Memory B cell (primary cell): ENCODE data around the gene GADD45A.

ENCODE experiments used
- ATAC-seq: fragments of 150-1000 bp; cut with Tn5 transposase; 2 replicates; pipeline ENCODE4 v1.10.0; 2021; ENCODE audit warnings: low read depth, mild to moderate bottlenecking, moderate library complexity
- DNase-seq, 2 donors: peaks; one replicate each; pipeline ENCODE4 v3.0.0; 2022; ENCODE audit warnings: low spot score in 2 of 2
- H3K27ac Mint-ChIP-seq: one replicate; pipeline ENCODE4 v1.8.0; 2022; ENCODE audit warnings: mild to moderate bottlenecking, moderate library complexity, mixed read lengths
- H3K27me3 Mint-ChIP-seq: one replicate; pipeline ENCODE4 v1.8.0; 2022; ENCODE audit warnings: mixed read lengths
- H3K36me3 Mint-ChIP-seq: one replicate; pipeline ENCODE4 v1.8.0; 2022; ENCODE audit warnings: mild to moderate bottlenecking, mixed read lengths
- H3K4me1 Mint-ChIP-seq: one replicate; pipeline ENCODE4 v1.8.0; 2022; ENCODE audit warnings: mixed read lengths
- H3K4me3 Mint-ChIP-seq: one replicate; pipeline ENCODE4 v1.8.0; 2022; ENCODE audit warnings: mild to moderate bottlenecking, moderate library complexity, mixed read lengths
- H3K9me3 Mint-ChIP-seq: one replicate; pipeline ENCODE4 v1.8.0; 2022; ENCODE audit warnings: mixed read lengths

The GADD45A gene

GRCh38 chr1:67676946-67677345 lies 8.1 kb upstream of the GADD45A start:
- DNase-seq (no peak), ATAC-seq (no peak)
- Mint-ChIP-seq H3K4me3 (no peak overlapping the region), H3K27ac (no peak overlapping the region), H3K4me1 (peaks cover 2% of the 10 kb centered on the region), H3K36me3 (no peaks in the 10 kb centered on the region), H3K27me3 (peaks cover 4% of the 10 kb centered on the region), H3K9me3 (no peaks in the 10 kb centered on the region)

DNA sequence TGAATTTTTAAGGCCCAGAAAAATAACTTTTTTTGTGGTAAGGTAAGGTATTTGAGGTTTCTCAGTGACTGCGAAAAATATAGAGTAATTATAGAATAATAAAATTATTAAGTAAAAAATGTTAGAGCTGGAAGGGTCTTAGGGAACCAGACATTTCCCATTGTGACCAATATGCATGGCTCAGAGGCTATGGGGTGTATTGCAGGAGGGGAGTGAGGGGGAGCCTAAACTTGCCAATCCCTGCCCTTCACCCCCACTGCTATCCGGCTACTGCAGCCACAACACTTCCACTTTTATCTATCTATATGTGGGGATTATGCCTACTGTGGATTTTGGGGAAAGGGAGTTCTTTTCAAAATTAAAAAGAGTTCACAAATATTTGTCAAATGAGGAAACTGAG lies 7.6 kb upstream of the GADD45A start:
- DNase-seq = no peak
- H3K4me1 Mint-ChIP-seq = peaks cover 2% of the 10 kb centered on the region
- ATAC-seq = no peak
- H3K27ac Mint-ChIP-seq = no peak overlapping the region
- H3K9me3 Mint-ChIP-seq = no peaks in the 10 kb centered on the region
- H3K4me3 Mint-ChIP-seq = no peak overlapping the region
- no peaks in the 10 kb centered on the region for H3K36me3 Mint-ChIP-seq
- peaks cover 3% of the 10 kb centered on the region for H3K27me3 Mint-ChIP-seq

GRCh38 chr1:67677930-67678329 lies 7.1 kb upstream of the GADD45A start:
- Mint-ChIP-seq H3K4me3 (no peak overlapping the region), H3K4me1 (peaks cover 2% of the 10 kb centered on the region), H3K27me3 (peaks cover 1% of the 10 kb centered on the region), H3K36me3 (no peaks in the 10 kb centered on the region), H3K27ac (no peak overlapping the region), H3K9me3 (no peaks in the 10 kb centered on the region)
- DNase-seq = no peak
- ATAC-seq = no peak

GRCh38 chr1:67679691-67680090 lies 5.3 kb upstream of the GADD45A start:
- H3K4me3 Mint-ChIP-seq = no peak overlapping the region
- H3K27ac Mint-ChIP-seq = no peak overlapping the region
- no peaks in the 10 kb centered on the region for H3K36me3 Mint-ChIP-seq
- DNase-seq (no peak), ATAC-seq (no peak)
- H3K4me1 Mint-ChIP-seq = peaks cover 4% of the 10 kb centered on the region
- no peaks in the 10 kb centered on the region for H3K9me3 Mint-ChIP-seq
- no peaks in the 10 kb centered on the region for H3K27me3 Mint-ChIP-seq

GRCh38 chr1:67680486-67680885 lies 4.5 kb upstream of the GADD45A start:
- ATAC-seq (no peak), DNase-seq (no peak)
- no peak overlapping the region for H3K4me3 Mint-ChIP-seq
- H3K9me3 Mint-ChIP-seq = no peaks in the 10 kb centered on the region
- H3K4me1 Mint-ChIP-seq = peaks cover 4% of the 10 kb centered on the region
- H3K27ac Mint-ChIP-seq = no peak overlapping the region
- H3K36me3 Mint-ChIP-seq = no peaks in the 10 kb centered on the region
- H3K27me3 Mint-ChIP-seq = no peaks in the 10 kb centered on the region

GRCh38 chr1:67682659-67683197 lies 2.3 kb upstream of the GADD45A start:
- peaks cover 13% of the 10 kb centered on the region for H3K4me1 Mint-ChIP-seq
- no peak overlapping the region for H3K27ac Mint-ChIP-seq
- ATAC-seq (no peak), DNase-seq (no peak)
- H3K9me3 Mint-ChIP-seq = no peaks in the 10 kb centered on the region
- H3K27me3 Mint-ChIP-seq = no peaks in the 10 kb centered on the region
- H3K36me3 Mint-ChIP-seq = peaks cover 2% of the 10 kb centered on the region
- H3K4me3 Mint-ChIP-seq = no peak overlapping the region

DNA sequence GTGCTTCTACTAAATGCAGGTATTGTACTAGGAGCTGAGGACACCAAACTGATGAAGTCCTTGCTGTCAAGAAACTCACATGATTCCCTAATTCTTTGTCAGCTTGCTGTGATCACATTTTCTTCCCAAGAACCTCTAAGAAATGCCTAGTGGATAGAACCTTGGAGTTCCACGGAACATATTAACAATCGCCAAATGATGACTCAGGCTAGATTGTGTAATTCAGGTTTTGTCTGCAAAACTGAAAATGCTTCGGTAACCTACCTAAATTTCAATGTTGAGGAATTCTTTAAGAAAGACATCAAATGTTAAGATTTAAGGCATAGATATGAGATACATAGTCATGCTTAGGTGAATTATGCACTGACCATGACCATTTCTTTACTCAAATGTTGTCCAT lies 1.7 kb upstream of the GADD45A start:
- peaks cover 15% of the 10 kb centered on the region for H3K4me1 Mint-ChIP-seq
- no peaks in the 10 kb centered on the region for H3K27me3 Mint-ChIP-seq
- H3K4me3 Mint-ChIP-seq = no peak overlapping the region
- no peak overlapping the region for H3K27ac Mint-ChIP-seq
- peaks cover 3% of the 10 kb centered on the region for H3K36me3 Mint-ChIP-seq
- DNase-seq (no peak), ATAC-seq (no peak)
- H3K9me3 Mint-ChIP-seq = no peaks in the 10 kb centered on the region

GRCh38 chr1:67683766-67684525 lies 1.1 kb upstream of the GADD45A start:
- peaks cover 15% of the 10 kb centered on the region for H3K4me1 Mint-ChIP-seq
- H3K9me3 Mint-ChIP-seq = no peaks in the 10 kb centered on the region
- H3K36me3 Mint-ChIP-seq = peaks cover 5% of the 10 kb centered on the region
- no peaks in the 10 kb centered on the region for H3K27me3 Mint-ChIP-seq
- no peak for ATAC-seq
- H3K27ac Mint-ChIP-seq = peak overlapping the region; percentile 53
- no peak for DNase-seq
- peak overlapping the region; percentile 98 for H3K4me3 Mint-ChIP-seq

DNA sequence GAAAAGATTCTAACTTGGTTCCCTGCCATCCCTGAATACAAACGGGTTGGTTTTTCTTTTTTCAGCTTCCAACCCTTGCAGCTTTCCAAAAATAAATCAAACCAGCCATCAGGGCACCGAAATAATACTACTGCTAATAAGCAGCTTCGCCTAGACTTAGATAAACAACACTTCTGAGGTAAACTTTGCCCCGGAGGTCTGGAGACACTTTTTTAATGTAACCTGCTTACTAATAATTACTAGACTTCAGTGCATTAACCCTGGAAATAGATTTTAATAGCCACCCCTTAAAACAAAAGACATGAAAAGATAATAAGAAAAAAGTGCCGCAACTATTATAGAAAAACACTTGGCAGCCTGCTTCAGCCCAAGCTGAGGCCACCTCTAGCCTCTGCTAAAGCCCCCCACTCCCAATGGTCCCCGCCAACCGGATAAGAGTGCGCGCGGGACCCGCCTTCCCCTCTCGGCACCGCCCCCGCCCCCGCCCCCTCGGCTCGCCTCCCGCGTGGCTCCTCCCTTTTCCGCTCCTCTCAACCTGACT lies 405 bp upstream of the GADD45A start:
- no peak for DNase-seq
- H3K4me1 Mint-ChIP-seq = peaks cover 15% of the 10 kb centered on the region
- peak overlapping the region; percentile 86 for H3K27ac Mint-ChIP-seq
- peak overlapping the region; percentile 98 for H3K4me3 Mint-ChIP-seq
- peaks cover 5% of the 10 kb centered on the region for H3K36me3 Mint-ChIP-seq
- no peaks in the 10 kb centered on the region for H3K27me3 Mint-ChIP-seq
- no peak for ATAC-seq
- H3K9me3 Mint-ChIP-seq = no peaks in the 10 kb centered on the region

DNA sequence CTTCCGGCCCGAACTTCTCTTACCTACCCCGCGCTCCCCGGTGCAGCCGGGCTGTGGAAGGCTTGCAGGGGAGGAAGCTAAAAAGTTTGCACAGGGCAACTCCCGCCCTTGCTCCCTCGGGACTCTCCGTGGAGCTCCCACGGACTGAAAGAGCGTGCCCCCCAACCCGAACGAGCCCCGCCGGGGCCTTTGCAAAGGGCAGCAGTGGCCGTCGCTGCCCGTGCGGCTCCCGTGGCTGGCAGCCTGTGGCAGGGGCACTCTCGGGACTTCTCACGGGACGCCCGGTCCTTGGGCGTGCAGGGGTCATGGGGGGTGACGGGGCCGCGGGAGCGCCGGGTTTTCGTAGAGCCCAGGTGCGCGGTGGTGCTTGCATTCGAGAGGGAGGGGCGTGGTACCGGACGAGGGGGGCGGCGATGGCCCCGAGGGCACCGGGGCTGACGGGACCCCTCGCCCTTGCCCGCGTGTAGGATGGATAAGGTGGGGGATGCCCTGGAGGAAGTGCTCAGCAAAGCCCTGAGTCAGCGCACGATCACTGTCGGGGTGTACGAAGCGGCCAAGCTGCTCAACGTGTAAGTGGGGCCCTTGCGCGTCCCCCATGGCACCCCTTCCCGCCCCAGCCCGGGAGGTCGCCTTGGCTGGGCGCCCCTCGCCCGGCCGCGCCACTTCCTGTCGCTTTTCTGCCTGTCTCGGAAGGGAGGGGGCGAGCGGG lies 711 bp downstream of the GADD45A start:
- Mint-ChIP-seq H3K27me3 (no peaks in the 10 kb centered on the region), H3K27ac (peak overlapping the region; percentile 86), H3K36me3 (peaks cover 5% of the 10 kb centered on the region), H3K4me3 (peak overlapping the region; percentile 98), H3K9me3 (no peaks in the 10 kb centered on the region), H3K4me1 (peaks cover 15% of the 10 kb centered on the region)
- ATAC-seq (peak; percentile 27), DNase-seq (peak; percentile 16 to 39)

GRCh38 chr1:67686267-67687197 lies 1.5 kb downstream of the GADD45A start:
- ATAC-seq = peak; percentile 3
- Mint-ChIP-seq H3K27ac (no peak overlapping the region), H3K4me1 (peaks cover 15% of the 10 kb centered on the region), H3K9me3 (no peaks in the 10 kb centered on the region), H3K4me3 (peak overlapping the region; percentile 98), H3K36me3 (peaks cover 5% of the 10 kb centered on the region), H3K27me3 (no peaks in the 10 kb centered on the region)
- DNase-seq = peak in 1 of 2 donors; percentile 46

DNA sequence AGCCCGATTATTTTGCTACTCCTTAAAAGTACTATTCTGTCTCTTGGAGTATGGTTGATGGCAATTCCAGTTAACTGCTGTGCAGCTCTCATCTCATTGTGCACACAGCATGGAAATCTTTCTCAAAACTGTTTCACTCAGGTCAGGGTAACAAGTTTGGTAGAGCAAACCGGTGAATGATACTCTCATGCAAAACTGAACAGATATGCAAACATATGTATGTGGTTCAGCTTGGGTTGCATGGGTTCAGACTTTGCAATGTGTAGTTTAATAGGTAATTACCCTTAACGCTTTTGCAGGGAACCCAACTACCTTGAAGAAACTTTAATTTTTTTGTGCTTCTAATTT lies 2.2 kb downstream of the GADD45A start:
- Mint-ChIP-seq H3K27ac (no peak overlapping the region), H3K4me1 (peaks cover 15% of the 10 kb centered on the region), H3K36me3 (peaks cover 5% of the 10 kb centered on the region), H3K27me3 (no peaks in the 10 kb centered on the region), H3K9me3 (no peaks in the 10 kb centered on the region), H3K4me3 (peak overlapping the region; percentile 98)
- DNase-seq = no peak
- no peak for ATAC-seq

DNA sequence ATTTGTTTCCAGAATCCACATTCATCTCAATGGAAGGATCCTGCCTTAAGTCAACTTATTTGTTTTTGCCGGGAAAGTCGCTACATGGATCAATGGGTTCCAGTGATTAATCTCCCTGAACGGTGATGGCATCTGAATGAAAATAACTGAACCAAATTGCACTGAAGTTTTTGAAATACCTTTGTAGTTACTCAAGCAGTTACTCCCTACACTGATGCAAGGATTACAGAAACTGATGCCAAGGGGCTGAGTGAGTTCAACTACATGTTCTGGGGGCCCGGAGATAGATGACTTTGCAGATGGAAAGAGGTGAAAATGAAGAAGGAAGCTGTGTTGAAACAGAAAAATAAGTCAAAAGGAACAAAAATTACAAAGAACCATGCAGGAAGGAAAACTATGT lies 2.6 kb downstream of the GADD45A start:
- peaks cover 5% of the 10 kb centered on the region for H3K36me3 Mint-ChIP-seq
- ATAC-seq (no peak), DNase-seq (no peak)
- H3K4me3 Mint-ChIP-seq = no peak overlapping the region
- no peaks in the 10 kb centered on the region for H3K27me3 Mint-ChIP-seq
- peaks cover 15% of the 10 kb centered on the region for H3K4me1 Mint-ChIP-seq
- no peaks in the 10 kb centered on the region for H3K9me3 Mint-ChIP-seq
- no peak overlapping the region for H3K27ac Mint-ChIP-seq
